ENCODE data around the gene BACH2. TPM values are rescaled to one million over a fixed set of nuclear protein-coding genes. Genes with fewer than 3 reads are reported as not detected.
"Not testable (repeated sequence)": the region's sequence is repeated elsewhere in the genome, so short reads cannot be mapped to it uniquely, and the experiment has no call there.

Gene BACH2
- 10 to 100 TPM in 2 of 4 donors, 1 to 10 TPM in 2; 9.3 to 34.5 (median 11.1) TPM for total RNA-seq

DNA sequence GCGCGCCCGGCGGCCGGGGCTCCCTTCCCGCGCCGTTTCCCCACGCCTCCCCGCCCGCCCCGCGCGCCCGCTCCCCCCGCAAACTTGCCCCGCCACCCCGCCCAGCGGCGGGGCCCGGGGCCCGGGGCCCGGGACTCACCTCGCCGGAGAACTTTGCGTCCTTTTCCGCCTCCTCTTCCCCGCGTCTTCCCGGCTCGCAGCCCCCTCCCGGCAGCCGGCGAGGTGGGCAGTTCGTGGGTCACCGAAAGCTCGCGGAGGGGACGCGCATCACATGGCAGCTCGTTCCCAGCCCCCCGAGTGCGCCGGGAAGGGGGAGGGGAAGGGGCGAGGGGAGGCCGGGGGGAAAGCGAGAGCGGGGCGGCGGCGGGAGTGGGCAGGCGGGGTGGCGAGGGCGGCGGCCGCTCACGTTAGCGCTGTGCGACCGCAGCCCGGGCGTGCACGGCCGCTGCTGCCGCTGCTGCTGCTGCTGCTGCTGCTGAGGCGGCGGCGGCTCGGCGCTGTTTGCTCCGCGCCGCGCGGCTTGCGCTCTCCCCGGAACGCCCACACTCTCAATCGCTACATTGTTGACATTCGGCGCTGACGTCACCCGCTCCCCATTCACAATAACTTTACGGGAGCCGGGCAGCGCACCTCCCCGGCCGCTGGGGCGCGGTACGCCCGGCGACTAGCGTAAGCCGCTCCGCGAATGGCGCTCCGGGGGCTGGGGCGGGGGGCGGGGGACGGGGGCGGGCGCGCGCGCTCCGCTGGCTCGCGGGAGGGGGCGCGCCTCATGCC, at the start of gene BACH2:
TSS of gene BACH2 (minus strand) at position 503 of the 774 bp plus-strand sequence. CDS start 287,999 bp downstream, outside the sequence.
- DNase-seq (ENCODE audit: low spot score in 2 of 2): peak; percentile 89 to 97
- H3K4me3 ChIP-seq (ENCODE audit: low read depth, poor library complexity, severe bottlenecking): peak within 1 kb of the TSS; percentile 82

DNA sequence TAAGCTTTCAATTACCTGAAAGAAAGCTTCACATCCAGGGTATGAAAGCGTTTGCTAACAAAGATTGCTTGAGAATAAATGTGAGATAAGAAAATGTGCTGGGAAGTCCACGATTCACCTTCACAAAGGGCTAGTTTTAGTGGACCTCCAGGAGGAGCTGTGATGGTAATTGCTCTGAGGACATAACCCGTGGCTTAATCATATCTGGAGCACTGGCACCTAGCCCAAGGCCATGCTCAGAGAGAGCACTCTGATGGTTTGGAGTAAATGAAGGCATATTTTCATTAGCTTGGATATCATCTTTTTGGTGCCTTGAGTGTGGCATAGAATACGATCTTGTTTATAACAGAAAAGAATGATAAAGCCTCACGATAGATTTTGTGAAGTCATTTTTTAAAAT, 46.9 kb upstream of the BACH2 start:
- TF ChIP-seq CTCF (IDR thresholded peaks at IDR 0.05) (no peak), POLR2A (IDR thresholded peaks at IDR 0.05) (no peak)
- no peak overlapping the region for H3K4me3 ChIP-seq (ENCODE audit: low read depth, poor library complexity, severe bottlenecking)
- no peak for DNase-seq (ENCODE audit: low spot score in 2 of 2)
- intact Hi-C loops (cut with DNase I; ENCODE audit: low total_unique reads): no loop called here
- WGBS, 2 donors: 72 to 74% methylated on average over 5 of the region's 5 CpGs

More for the DNA sequence above, at the start of gene BACH2:
- WGBS, 2 donors: 0% methylated on average over 50 to 56 of the region's 112 CpGs
- intact Hi-C loops (cut with DNase I; ENCODE audit: low total_unique reads): no loop called here
- TF ChIP-seq POLR2A (IDR thresholded peaks at IDR 0.05) (peak in 1 of 2 donors; percentile 51), CTCF (IDR thresholded peaks at IDR 0.05) (no peak)

GRCh38 chr6:90338409-90338808, 41.8 kb upstream of the BACH2 start:
- no peak overlapping the region for H3K4me3 ChIP-seq (ENCODE audit: low read depth, poor library complexity, severe bottlenecking)
- no peak for DNase-seq (ENCODE audit: low spot score in 2 of 2)
- TF ChIP-seq POLR2A (IDR thresholded peaks at IDR 0.05) (no peak), CTCF (IDR thresholded peaks at IDR 0.05) (no peak)
- 73 to 100% methylated on average over 1 of the region's 1 CpG for WGBS, 2 donors
- intact Hi-C loops (cut with DNase I; ENCODE audit: low total_unique reads): no loop called here

- no peak for DNase-seq (ENCODE audit: low spot score in 2 of 2)
- TF ChIP-seq POLR2A (IDR thresholded peaks at IDR 0.05): no peak
- TF ChIP-seq CTCF (IDR thresholded peaks at IDR 0.05): no peak
- WGBS, 2 donors: 65 to 71% methylated on average over 6 of the region's 6 CpGs
- no peak overlapping the region for H3K4me3 ChIP-seq (ENCODE audit: low read depth, poor library complexity, severe bottlenecking)
- intact Hi-C loops (cut with DNase I; ENCODE audit: low total_unique reads): no loop called here
Measured at GRCh38 chr6:90336388-90336947, 39.8 kb upstream of the BACH2 start.

- TF ChIP-seq CTCF (IDR thresholded peaks at IDR 0.05) (no peak), POLR2A (IDR thresholded peaks at IDR 0.05) (no peak)
- intact Hi-C loops (cut with DNase I; ENCODE audit: low total_unique reads): no loop called here
- WGBS, 2 donors: 89 to 100% methylated on average over 1 of the region's 1 CpG
- DNase-seq (ENCODE audit: low spot score in 2 of 2): no peak
- no peak overlapping the region for H3K4me3 ChIP-seq (ENCODE audit: low read depth, poor library complexity, severe bottlenecking)
Measured at GRCh38 chr6:90333928-90334327, 37.3 kb upstream of the BACH2 start.

GRCh38 chr6:90332978-90333543, 36.4 kb upstream of the BACH2 start:
- WGBS, 2 donors: 83 to 84% methylated on average over 2 of the region's 2 CpGs
- intact Hi-C loops (cut with DNase I; ENCODE audit: low total_unique reads); H3K4me3 ChIP-seq (ENCODE audit: low read depth, poor library complexity, severe bottlenecking); DNase-seq (ENCODE audit: low spot score in 2 of 2): not testable (repeated sequence)
